ENCODE measurements around the gene BORCS6. TPM values are rescaled to one million over a fixed set of nuclear protein-coding genes. Genes with fewer than 3 reads are reported as not detected.

The BORCS6 gene
- total and polyA plus RNA-seq, 2 of the 13 experiments (the other 11 are each of a cell fraction or from before 2014, with no cell fraction given): 2.0 to 5.1 TPM

DNA sequence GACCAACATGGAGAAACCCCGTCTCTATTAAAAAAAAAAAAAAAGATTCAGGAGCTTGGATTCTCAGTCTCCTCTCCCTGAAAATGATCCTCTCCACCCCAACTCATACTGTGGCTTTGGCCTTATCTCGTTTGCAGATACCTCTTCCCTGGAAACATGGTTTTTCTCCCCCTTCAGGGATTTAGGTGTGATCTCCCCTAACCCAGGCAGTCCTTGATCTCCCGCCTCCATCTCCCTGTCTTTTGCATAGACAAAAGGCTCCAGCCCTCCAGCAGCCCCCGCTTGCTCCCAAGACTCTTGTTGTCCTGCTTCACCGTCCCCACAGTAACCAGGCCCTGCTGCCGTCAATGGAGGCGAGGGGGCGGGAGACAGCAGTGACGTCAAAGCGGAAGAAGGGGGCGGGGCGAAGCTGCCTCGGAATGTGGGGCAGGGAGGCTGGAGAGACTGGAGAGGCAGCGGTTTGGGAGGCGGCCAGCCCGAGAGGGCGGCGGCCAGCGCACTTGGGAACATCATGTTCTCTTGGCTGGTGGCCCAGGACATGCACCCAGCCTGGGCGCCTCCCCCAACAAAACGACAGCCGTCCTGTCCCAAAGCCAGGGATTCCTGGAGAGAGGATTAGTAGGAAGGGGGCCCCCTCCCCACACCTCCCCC is 35.9 kb downstream of the BORCS6 start (continued):
- TF ChIP-seq, protein P1, sequence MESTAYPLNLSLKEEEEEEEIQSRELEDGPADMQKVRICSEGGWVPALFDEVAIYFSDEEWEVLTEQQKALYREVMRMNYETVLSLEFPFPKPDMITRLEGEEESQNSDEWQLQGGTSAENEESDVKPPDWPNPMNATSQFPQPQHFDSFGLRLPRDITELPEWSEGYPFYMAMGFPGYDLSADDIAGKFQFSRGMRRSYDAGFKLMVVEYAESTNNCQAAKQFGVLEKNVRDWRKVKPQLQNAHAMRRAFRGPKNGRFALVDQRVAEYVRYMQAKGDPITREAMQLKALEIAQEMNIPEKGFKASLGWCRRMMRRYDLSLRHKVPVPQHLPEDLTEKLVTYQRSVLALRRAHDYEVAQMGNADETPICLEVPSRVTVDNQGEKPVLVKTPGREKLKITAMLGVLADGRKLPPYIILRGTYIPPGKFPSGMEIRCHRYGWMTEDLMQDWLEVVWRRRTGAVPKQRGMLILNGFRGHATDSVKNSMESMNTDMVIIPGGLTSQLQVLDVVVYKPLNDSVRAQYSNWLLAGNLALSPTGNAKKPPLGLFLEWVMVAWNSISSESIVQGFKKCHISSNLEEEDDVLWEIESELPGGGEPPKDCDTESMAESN (CRISPR knock-in tag; conservative IDR thresholded peaks at IDR 0.05): no peak
- no peak for TF ChIP-seq GFI1 (CRISPR knock-in tag; IDR thresholded peaks at IDR 0.05; ENCODE audit: borderline replicate concordance)
- TF ChIP-seq, protein P2, sequence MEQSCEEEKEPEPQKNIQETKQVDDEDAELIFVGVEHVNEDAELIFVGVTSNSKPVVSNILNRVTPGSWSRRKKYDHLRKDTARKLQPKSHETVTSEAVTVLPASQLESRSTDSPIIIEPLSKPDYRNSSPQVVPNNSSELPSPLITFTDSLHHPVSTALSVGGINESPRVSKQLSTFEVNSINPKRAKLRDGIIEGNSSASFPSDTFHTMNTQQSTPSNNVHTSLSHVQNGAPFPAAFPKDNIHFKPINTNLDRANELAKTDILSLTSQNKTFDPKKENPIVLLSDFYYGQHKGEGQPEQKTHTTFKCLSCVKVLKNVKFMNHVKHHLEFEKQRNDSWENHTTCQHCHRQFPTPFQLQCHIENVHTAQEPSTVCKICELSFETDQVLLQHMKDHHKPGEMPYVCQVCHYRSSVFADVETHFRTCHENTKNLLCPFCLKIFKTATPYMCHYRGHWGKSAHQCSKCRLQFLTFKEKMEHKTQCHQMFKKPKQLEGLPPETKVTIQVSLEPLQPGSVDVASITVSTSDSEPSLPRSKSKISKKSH (CRISPR knock-in tag; IDR thresholded peaks at IDR 0.05; ENCODE audit: borderline replicate concordance): no peak
- TF ChIP-seq RFX1 (IDR thresholded peaks at IDR 0.05): no peak; the same call in 1 of the 2 replicates
- no peak for TF ChIP-seq ZNF205 (CRISPR knock-in tag; IDR thresholded peaks at IDR 0.05)
- TF ChIP-seq ZNF33B (CRISPR knock-in tag; IDR thresholded peaks at IDR 0.05): no peak
- TF ChIP-seq, protein P3, sequence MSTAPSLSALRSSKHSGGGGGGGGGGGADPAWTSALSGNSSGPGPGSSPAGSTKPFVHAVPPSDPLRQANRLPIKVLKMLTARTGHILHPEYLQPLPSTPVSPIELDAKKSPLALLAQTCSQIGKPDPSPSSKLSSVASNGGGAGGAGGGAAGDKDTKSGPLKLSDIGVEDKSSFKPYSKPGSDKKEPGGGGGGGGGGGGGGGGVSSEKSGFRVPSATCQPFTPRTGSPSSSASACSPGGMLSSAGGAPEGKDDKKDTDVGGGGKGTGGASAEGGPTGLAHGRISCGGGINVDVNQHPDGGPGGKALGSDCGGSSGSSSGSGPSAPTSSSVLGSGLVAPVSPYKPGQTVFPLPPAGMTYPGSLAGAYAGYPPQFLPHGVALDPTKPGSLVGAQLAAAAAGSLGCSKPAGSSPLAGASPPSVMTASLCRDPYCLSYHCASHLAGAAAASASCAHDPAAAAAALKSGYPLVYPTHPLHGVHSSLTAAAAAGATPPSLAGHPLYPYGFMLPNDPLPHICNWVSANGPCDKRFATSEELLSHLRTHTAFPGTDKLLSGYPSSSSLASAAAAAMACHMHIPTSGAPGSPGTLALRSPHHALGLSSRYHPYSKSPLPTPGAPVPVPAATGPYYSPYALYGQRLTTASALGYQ (CRISPR knock-in tag; IDR thresholded peaks at IDR 0.05): no peak; the same call in 1 of the 2 replicates
- TF ChIP-seq SP2 (CRISPR knock-in tag; IDR thresholded peaks at IDR 0.05): no peak
- TF ChIP-seq, protein P4, sequence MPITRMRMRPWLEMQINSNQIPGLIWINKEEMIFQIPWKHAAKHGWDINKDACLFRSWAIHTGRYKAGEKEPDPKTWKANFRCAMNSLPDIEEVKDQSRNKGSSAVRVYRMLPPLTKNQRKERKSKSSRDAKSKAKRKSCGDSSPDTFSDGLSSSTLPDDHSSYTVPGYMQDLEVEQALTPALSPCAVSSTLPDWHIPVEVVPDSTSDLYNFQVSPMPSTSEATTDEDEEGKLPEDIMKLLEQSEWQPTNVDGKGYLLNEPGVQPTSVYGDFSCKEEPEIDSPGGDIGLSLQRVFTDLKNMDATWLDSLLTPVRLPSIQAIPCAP (CRISPR knock-in tag; IDR thresholded peaks at IDR 0.05; ENCODE audit: low read depth): no peak
- TF ChIP-seq, protein P5, sequence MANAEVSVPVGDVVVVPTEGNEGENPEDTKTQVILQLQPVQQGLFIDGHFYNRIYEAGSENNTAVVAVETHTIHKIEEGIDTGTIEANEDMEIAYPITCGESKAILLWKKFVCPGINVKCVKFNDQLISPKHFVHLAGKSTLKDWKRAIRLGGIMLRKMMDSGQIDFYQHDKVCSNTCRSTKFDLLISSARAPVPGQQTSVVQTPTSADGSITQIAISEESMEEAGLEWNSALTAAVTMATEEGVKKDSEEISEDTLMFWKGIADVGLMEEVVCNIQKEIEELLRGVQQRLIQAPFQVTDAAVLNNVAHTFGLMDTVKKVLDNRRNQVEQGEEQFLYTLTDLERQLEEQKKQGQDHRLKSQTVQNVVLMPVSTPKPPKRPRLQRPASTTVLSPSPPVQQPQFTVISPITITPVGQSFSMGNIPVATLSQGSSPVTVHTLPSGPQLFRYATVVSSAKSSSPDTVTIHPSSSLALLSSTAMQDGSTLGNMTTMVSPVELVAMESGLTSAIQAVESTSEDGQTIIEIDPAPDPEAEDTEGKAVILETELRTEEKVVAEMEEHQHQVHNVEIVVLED (CRISPR knock-in tag; IDR thresholded peaks at IDR 0.05; ENCODE audit: borderline replicate concordance): no peak
- peak; percentile 4 for TF ChIP-seq TBL1XR1 (IDR thresholded peaks at IDR 0.05; ENCODE audit: borderline replicate concordance, low read length, partially characterized antibody)
- TF ChIP-seq, protein P6, sequence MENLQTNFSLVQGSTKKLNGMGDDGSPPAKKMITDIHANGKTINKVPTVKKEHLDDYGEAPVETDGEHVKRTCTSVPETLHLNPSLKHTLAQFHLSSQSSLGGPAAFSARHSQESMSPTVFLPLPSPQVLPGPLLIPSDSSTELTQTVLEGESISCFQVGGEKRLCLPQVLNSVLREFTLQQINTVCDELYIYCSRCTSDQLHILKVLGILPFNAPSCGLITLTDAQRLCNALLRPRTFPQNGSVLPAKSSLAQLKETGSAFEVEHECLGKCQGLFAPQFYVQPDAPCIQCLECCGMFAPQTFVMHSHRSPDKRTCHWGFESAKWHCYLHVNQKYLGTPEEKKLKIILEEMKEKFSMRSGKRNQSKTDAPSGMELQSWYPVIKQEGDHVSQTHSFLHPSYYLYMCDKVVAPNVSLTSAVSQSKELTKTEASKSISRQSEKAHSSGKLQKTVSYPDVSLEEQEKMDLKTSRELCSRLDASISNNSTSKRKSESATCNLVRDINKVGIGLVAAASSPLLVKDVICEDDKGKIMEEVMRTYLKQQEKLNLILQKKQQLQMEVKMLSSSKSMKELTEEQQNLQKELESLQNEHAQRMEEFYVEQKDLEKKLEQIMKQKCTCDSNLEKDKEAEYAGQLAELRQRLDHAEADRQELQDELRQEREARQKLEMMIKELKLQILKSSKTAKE (CRISPR knock-in tag; IDR thresholded peaks at IDR 0.05; ENCODE audit: borderline replicate concordance): no peak
- TF ChIP-seq HMGA1 (CRISPR knock-in tag; conservative IDR thresholded peaks at IDR 0.05): no peak
- TF ChIP-seq XRCC5 (optimal IDR thresholded peaks at IDR 0.05; ENCODE audit: low read length): no peak
- no peak for TF ChIP-seq ZFP36 (IDR thresholded peaks at IDR 0.05; ENCODE audit: borderline replicate concordance, low read depth, low read length, partially characterized antibody)
- no peak for TF ChIP-seq NR2F2 (IDR thresholded peaks at IDR 0.05; ENCODE audit: borderline replicate concordance, low read depth)
- no peak for TF ChIP-seq ZNF749 (CRISPR knock-in tag; IDR thresholded peaks at IDR 0.05; ENCODE audit: borderline replicate concordance)
- peak; percentile 74 for TF ChIP-seq ATF1 (CRISPR knock-in tag; IDR thresholded peaks at IDR 0.05)
- no peak for TF ChIP-seq MEIS1 (CRISPR knock-in tag; IDR thresholded peaks at IDR 0.05; ENCODE audit: borderline replicate concordance)

All from HepG2 (cell line).